GM12874 (cell line): ENCODE data around the gene KCNJ10.

Experiments used
- CTCF ChIP-seq: IDR thresholded peaks from 2 replicates; pipeline ENCODE4 v1.5.1; 2011; ENCODE audit warnings: low read depth, mild to moderate bottlenecking, control low read depth, low read length, moderate library complexity; ENCODE audit not compliant: insufficient read depth

The KCNJ10 gene

GRCh38 chr1:160097151-160097910, 27.4 kb upstream of the KCNJ10 start:
- no peak for TF ChIP-seq CTCF

GRCh38 chr1:160096274-160097116, 26.5 kb upstream of the KCNJ10 start:
- TF ChIP-seq CTCF = no peak

GRCh38 chr1:160095382-160096105, 25.6 kb upstream of the KCNJ10 start:
- TF ChIP-seq CTCF = no peak

- TF ChIP-seq CTCF = no peak
These were observed 24.8 kb upstream of the KCNJ10 start for GRCh38 chr1:160094806-160095205.

- no peak for TF ChIP-seq CTCF
These were observed 24.3 kb upstream of the KCNJ10 start for GRCh38 chr1:160094291-160094625.

GRCh38 chr1:160093624-160094290, 23.8 kb upstream of the KCNJ10 start:
- no peak for TF ChIP-seq CTCF

GRCh38 chr1:160093069-160093395, 23.1 kb upstream of the KCNJ10 start:
- no peak for TF ChIP-seq CTCF
